Measurements from ENCODE around the gene HABP4.
A peak's percentile ranks its signal among the peaks of the same experiment; 100 is the strongest.

The HABP4 gene

DNA sequence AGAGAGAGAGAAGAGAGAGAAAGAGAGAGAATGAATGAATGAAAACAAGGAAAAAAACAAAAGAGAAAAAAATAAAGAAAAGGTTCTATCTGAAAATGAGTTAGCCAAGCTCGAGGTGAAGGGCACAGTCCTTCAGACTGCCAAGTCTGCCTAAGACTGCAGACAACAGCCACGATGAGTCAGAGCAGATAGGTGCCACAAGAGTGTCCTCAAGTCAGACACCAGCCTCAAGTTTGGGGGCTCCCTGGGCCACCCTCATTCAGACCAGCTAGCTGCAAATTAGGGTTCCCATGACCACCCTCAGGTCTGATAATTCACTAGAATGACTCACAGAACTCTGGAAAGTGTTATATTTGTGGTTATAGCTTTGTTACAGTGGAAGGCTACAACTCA, 13.9 kb upstream of the HABP4 start:
- no peak for DNase-seq

DNA sequence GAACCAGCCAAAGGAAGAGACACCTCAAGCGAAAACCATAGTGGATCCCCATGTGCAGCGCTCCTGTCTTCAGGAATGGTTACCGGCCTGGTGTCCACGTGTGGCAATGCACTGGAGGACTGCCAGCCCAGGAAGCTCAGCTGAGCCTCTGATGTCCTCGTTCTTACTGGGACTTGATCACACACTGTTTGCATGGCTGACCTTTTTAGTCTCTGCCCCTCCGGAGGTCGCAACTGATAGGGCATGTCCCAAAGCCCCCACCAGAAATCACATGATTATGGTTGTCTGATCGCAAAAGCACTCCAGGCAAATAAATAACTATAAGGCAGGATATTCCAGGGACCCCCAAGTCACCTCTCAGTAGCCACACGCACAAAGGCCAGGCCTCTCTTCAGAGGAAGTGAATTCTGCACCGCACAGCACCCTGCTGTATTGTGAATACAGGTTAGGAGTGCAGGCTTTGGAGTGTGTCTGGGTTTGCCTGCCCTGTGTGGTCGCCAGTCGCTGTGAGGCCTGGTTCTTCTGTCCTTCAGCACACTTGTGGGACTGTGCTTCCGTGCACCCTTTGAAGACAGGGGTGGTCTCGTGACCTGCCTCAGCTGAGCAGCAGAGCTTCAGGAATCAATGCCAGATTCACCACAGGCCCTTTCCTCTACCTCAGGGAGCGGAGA, 13.4 kb upstream of the HABP4 start:
- DNase-seq, result no peak

DNA sequence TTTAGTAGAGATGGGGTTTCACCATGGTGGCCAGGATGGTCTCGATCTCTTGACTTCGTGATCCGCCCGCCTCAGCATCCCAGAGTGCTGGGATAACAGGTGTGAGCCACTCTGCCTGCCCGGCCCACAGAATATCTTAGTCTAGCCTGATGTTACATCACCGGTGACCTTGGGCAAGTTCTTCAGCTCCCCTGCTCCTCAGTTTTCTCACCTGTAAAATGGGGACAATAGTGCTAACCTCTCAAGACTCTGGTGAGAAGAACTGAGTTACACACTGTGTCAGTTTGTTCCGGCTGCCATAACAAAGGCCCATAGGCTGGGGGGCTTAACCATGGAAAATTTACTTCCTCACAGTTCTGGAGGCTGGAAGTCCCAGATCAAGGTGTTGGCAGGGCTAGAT, 12.5 kb upstream of the HABP4 start:
- DNase-seq, result no peak

DNA sequence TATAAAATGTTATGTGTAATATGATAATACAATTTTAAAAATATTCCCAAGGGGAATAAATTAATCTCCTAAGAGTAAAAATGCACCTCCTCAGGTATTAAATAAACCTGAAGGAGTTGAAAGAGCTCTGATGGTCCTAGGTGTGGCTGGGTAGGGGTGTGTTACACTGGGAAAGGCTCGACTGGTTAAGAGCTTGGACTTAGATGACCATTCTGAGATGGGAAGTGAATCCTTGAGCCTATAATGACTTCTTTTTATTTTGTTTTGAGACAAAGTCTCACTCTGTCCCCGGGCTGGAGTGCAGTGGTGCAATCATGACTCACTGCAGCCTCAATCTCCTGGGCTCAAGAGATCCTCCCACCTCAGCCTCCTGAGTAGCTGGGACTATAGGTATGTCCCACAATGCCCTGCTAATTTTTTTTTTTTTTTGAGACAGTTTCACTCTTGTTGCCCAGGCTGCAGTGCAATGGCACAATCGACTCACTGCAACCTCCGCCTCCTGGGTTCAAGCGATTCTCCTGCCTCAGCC, 9.2 kb upstream of the HABP4 start:
- DNase-seq, result no peak

- DNase-seq, result peak; percentile 80 to 82 (median 81)
Observed at GRCh38 chr9:96441798-96442445, 8.0 kb upstream of the HABP4 start.

DNA sequence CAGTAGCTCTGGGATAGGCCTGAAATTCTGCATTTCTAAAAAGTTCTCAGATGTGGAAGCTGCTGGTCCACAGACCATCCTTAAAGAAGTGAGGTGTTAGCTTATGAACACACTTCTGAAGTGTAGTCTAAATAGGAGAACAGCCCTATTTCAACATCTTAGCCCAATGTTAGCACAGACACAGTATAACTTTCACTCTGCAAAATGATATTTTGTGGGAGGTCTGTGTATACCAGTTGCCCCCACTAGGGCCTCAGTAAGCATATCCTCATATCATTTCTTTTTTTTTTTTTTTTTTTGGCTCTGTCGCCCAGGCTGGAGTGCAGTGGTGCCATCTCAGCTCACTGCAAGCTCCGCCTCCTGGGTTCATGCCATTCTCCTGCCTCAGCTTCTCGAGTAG, 7.5 kb upstream of the HABP4 start:
- DNase-seq, result peak; percentile 20 to 46 (median 29)

GRCh38 chr9:96447406-96447805, 2.6 kb upstream of the HABP4 start:
- DNase-seq, result no peak

GRCh38 chr9:96448546-96449170, 1.3 kb upstream of the HABP4 start:
- DNase-seq, result no peak

- DNase-seq, result no peak
Observed at GRCh38 chr9:96449523-96449844, 485 bp upstream of the HABP4 start.

GRCh38 chr9:96450613-96451528, 902 bp downstream of the HABP4 start:
- peak; percentile 15 to 20 (median 19) for DNase-seq

DNA sequence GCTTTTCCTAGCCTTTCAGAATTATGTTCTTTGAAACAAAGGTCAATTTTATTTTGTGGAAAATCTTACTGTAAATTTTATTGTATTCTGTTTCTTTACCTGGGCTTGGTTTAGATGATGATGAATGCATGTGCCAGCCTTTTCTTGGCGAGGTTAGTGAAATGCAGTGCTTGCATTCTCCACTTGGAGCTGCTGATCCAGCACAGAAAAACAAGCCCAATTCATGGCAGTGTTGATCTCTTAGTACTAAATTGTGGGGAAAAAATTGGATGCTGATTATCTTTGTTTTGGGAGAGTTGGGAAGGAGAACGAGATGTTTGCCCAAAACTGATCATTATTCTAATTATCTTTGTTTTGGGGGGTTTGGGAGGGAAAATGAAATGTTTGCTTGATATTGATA, 3.7 kb downstream of the HABP4 start:
- peak in 1 of 3 donors; percentile 11 for DNase-seq

DNA sequence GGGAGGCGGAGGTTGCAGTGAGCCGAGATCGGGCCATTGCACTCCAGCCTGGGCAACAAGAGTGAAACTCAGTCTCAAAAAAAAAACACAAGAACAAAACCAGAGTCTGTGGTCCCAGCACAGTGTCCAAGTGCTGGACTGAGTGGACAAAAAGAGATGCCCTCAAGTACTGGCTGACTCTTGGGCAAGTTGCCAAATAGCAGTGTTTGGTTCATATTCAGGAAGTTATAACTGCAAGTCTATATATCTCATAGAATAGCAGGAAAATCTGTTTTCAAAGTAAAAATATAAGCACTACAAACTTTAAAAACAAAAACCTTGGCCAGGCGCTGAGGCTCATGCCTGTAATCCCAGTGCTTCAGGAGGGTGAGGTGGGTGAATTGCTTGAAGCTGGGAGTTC, 7.3 kb downstream of the HABP4 start:
- DNase-seq, result peak in 1 of 3 donors; percentile 24

GRCh38 chr9:96458226-96458625, 8.3 kb downstream of the HABP4 start:
- DNase-seq, result no peak

DNA sequence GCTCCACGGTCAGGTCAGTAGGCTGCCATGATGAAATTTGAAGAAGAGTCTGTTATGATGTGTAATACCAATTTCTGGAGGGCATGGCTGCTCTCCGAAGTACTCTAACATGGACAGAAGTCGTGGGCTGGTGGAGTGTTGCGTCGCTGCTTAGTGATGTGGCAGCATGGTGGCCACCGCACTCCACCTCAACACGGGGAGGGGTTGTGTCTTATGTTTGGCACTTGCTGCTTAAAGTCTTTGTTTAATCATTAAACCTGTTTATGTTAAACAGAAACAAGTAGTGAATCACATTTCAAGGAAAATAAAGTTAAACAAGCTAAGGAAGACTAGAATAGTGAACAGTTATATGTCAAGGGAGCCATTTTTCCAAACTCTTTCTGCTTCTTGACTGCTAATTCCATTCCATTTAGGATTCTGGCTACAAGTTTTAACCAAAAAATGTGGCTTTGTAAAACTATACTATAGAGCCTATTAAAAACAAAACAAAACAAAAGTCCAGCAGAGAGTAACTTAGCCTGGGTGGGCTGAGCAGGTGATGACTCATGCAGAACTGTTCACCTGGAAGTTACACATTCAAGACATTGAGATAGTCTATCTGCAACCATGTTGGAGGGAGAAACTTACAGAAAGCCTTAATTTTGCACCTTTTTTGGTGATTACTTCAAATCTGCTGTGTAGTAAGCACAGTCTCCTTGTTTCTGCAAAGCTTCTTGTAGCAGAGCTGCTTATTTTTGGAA, 9.5 kb downstream of the HABP4 start:
- no peak for DNase-seq

DNA sequence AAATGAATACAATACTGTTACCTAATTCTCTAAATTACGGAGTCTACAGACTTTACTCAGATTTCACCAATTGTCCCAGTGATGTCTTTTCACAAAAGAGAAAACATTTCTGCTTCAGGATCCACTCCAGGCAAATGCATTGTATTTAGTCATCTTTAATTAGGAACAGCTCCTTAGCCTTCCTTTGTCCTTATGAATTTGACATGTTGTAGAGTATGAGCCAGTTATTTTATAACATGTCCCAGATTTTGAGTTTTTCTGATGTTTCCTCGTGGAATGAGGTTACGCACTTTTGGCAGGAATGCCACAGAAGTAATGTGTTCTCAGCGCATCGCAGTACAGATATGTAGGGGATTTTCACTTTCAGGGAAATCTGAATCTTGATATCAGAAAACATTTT, 10.5 kb downstream of the HABP4 start:
- no peak for DNase-seq

GRCh38 chr9:96460882-96461281, 10.9 kb downstream of the HABP4 start:
- DNase-seq, result no peak

- DNase-seq, result no peak
Observed at GRCh38 chr9:96461336-96461735, 11.4 kb downstream of the HABP4 start.

DNA sequence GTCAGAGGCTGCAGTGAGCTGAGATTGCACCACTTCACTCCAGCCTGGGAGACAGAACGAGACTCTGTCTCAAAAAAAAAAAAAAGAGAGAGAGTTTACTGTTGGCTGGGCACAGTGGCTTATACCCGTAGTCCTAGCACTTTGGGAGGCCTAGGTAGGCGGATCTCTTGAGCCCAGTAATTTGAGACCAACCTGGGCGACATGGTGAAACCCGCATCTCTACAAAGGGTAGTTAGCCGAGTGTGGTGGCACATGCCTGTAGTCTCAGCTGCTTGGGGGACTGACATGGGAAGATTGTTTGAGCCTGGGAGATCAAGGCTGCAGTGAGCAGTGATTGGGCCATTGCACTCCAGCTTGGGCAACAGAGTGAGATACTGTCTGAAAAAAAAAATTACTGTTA, 12.6 kb downstream of the HABP4 start:
- DNase-seq, result no peak

- no peak for DNase-seq
Observed at GRCh38 chr9:96464426-96464825, 14.5 kb downstream of the HABP4 start.

GRCh38 chr9:96467784-96468183, 17.8 kb downstream of the HABP4 start:
- no peak for DNase-seq

GRCh38 chr9:96476013-96476412, 26.0 kb downstream of the HABP4 start:
- DNase-seq, result no peak

GRCh38 chr9:96476591-96476990, 26.6 kb downstream of the HABP4 start:
- no peak for DNase-seq

Measured in suppressor macrophage treated with lipopolysaccharide for 1 hour (primary cell).